HEK293 (cell line): ENCODE results near the gene DIP2C.

Experiments used
- CTCF ChIA-PET: fragments of 350-600 bp; formaldehyde crosslinking; extraction: SDS; loops from one replicate; lab custom pipeline; 2021; ENCODE audit warnings: antibody characterized with exemption; lab: Yijun Ruan, JAX
- POLR2A ChIA-PET: fragments of 300-600 bp; formaldehyde crosslinking; extraction: SDS; loops from one replicate; lab custom pipeline; 2020; ENCODE audit warnings: antibody characterized with exemption, inconsistent platforms; lab: Yijun Ruan, JAX
- H3K27ac ChIP-seq: fragments of 200-500 bp; sonication (Bioruptor generic); 2 replicates; pipeline ENCODE4 v1.5.1; 2014; ENCODE audit warnings: low read depth, low read length, control low read depth, inconsistent platforms; ENCODE audit errors: extremely low read depth
- H3K36me3 ChIP-seq, 2 experiments: fragments of 200-500 bp in 1 of 2; sonication (Bioruptor generic) in 1 of 2; 1 replicate in 1 of 2; 2 replicates in 1 of 2; pipeline ENCODE4 v1.5.1; 2014 to 2017; ENCODE audit warnings: inconsistent platforms in 2 of 2, low read length in 2 of 2; ENCODE audit not compliant: control insufficient read depth in 2 of 2, insufficient read depth in 1 of 2
- H3K4me1 ChIP-seq: fragments of 200-500 bp; sonication (Bioruptor generic); 2 replicates; pipeline ENCODE4 v1.5.1; 2014; ENCODE audit warnings: mild to moderate bottlenecking, low read length, inconsistent platforms; ENCODE audit not compliant: control insufficient read depth, insufficient read depth
- H3K4me3 ChIP-seq: 2 replicates; pipeline ENCODE4 v1.5.1; 2011; ENCODE audit warnings: low read depth, mild to moderate bottlenecking, control low read depth, low read length, moderate library complexity
- H3K9me3 ChIP-seq: fragments of 200-500 bp; sonication (Bioruptor generic); 2 replicates; pipeline ENCODE4 v1.5.1; 2014; ENCODE audit warnings: low read depth, low read length, inconsistent platforms; ENCODE audit not compliant: control insufficient read depth, insufficient read depth
- EGR2 ChIP-seq: fragments of 450-650 bp; formaldehyde crosslinking; IDR thresholded peaks from 2 replicates; pipeline ENCODE4 v1.5.1; 2016; ENCODE audit warnings: low read depth, missing biosample characterization, missing genetic modification characterization
- HOXD13 ChIP-seq: sonication (generic); formaldehyde crosslinking; IDR thresholded peaks from 2 replicates; pipeline ENCODE4 v1.8.0; 2022; ENCODE audit warnings: missing genetic modification reagents, borderline replicate concordance
- KLF9 ChIP-seq: fragments of 450-650 bp; formaldehyde crosslinking; IDR thresholded peaks from 2 replicates; pipeline ENCODE4 v1.5.1; 2016; ENCODE audit warnings: missing biosample characterization, missing genetic modification characterization, low read depth
- REPIN1 ChIP-seq: fragments of 450-650 bp; formaldehyde crosslinking; IDR thresholded peaks from 2 replicates; pipeline ENCODE4 v1.5.1; 2017; ENCODE audit warnings: missing biosample characterization, missing genetic modification characterization, low read depth
- SP7 ChIP-seq: fragments of 450-650 bp; formaldehyde crosslinking; IDR thresholded peaks from 2 replicates; pipeline ENCODE4 v1.5.1; 2016; ENCODE audit warnings: missing biosample characterization, missing genetic modification characterization
- ZBTB17 ChIP-seq: fragments of 450-650 bp; formaldehyde crosslinking; IDR thresholded peaks from 2 replicates; pipeline ENCODE4 v1.5.1; 2016; ENCODE audit warnings: missing biosample characterization, missing genetic modification characterization
- ZBTB21 ChIP-seq: fragments of 450-650 bp; formaldehyde crosslinking; IDR thresholded peaks from 2 replicates; pipeline ENCODE4 v1.5.1; 2017; ENCODE audit warnings: missing biosample characterization, missing genetic modification characterization
- ZNF114 ChIP-seq: fragments of 450-650 bp; formaldehyde crosslinking; IDR thresholded peaks from 2 replicates; pipeline ENCODE4 v1.5.0; 2017; ENCODE audit warnings: missing biosample characterization, missing genetic modification characterization
- ZNF157 ChIP-seq: fragments of 450-650 bp; formaldehyde crosslinking; IDR thresholded peaks from 2 replicates; pipeline ENCODE4 v1.5.1; 2016; ENCODE audit warnings: missing biosample characterization, missing genetic modification characterization
- ZNF202 ChIP-seq: fragments of 450-650 bp; formaldehyde crosslinking; IDR thresholded peaks from 2 replicates; pipeline ENCODE4 v1.5.1; 2016; ENCODE audit warnings: missing biosample characterization, missing genetic modification characterization, borderline replicate concordance
- ZNF26 ChIP-seq: fragments of 450-650 bp; formaldehyde crosslinking; IDR thresholded peaks from 2 replicates; pipeline ENCODE4 v1.5.1; 2016; ENCODE audit warnings: missing biosample characterization, missing genetic modification characterization
- ZNF514 ChIP-seq: fragments of 450-650 bp; formaldehyde crosslinking; IDR thresholded peaks from 2 replicates; pipeline ENCODE4 v1.5.1; 2016; ENCODE audit warnings: missing biosample characterization, missing genetic modification characterization
- ZNF571 ChIP-seq: fragments of 450-650 bp; formaldehyde crosslinking; IDR thresholded peaks from 2 replicates; pipeline ENCODE4 v1.5.0; 2017; ENCODE audit warnings: missing biosample characterization, missing genetic modification characterization
- ZNF585B ChIP-seq: fragments of 450-650 bp; formaldehyde crosslinking; IDR thresholded peaks from 2 replicates; pipeline ENCODE4 v1.5.1; 2016; ENCODE audit warnings: missing biosample characterization, missing genetic modification characterization
- ZNF704 ChIP-seq: fragments of 450-650 bp; formaldehyde crosslinking; IDR thresholded peaks from 2 replicates; pipeline ENCODE4 v1.5.1; 2016; ENCODE audit warnings: missing biosample characterization, missing genetic modification characterization
- ZNF792 ChIP-seq: fragments of 450-650 bp; formaldehyde crosslinking; IDR thresholded peaks from 2 replicates; pipeline ENCODE4 v1.5.1; 2016; ENCODE audit warnings: missing biosample characterization, missing genetic modification characterization
- TF ChIP-seq, protein P1 (sequence below): sonication (generic); formaldehyde crosslinking; IDR thresholded peaks from 2 replicates; pipeline ENCODE4 v1.8.1; 2022; ENCODE audit warnings: mild to moderate bottlenecking, moderate library complexity, missing genetic modification reagents
- TF ChIP-seq, protein P2 (sequence below): fragments of 450-650 bp; formaldehyde crosslinking; IDR thresholded peaks from 2 replicates; pipeline ENCODE4 v1.5.1; 2016; ENCODE audit warnings: missing biosample characterization, missing genetic modification characterization, borderline replicate concordance

The DIP2C gene

DNA sequence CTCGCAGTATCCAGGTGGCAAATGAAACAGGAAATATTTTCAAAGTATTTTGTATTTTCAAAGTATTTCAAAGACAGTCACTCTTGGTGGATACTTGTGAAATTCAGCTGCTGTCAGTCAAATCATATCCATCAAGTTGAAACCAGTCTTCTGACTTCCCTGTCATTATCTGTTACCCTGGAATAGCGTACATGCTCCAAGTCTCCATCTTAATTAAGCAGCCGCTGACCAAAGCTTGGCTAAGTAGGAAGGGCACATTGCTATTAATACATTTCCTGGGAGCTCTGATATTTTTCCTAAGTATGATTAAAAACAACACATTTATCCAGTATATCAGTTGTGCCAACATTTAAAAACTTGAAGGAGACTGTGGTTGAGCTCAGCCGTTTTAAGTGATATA, 442.0 kb downstream of the DIP2C start (continued):
- TF ChIP-seq ZNF704 (tag by site-specific recombination) (no peak), ZNF792 (no peak), ZBTB21 (no peak)
- TF ChIP-seq, all 188 proteins: peak for 0

DNA sequence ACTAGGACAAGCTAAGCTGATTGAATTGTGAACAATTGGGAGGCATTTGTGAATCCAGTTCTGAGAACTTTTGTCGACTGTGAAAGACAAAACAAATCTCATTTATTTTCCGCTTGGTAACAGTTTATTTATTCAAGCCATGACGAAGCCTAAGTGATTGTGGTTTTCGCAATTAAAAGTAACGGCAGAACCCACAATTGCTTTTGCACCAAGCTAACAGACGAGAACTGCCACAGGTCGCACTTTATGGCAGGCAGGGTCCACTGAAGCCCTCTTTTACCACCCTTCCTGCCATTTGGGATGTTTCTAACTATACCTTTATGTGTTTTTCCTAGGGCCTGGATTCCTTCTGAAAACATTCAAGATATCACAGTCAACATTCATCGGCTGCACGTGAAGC, 443.0 kb downstream of the DIP2C start:
- no peaks in the 10 kb centered on the region for H3K9me3 ChIP-seq
- ChIA-PET CTCF (no interaction called here), POLR2A (no interaction called here)
- no peak for TF ChIP-seq ZNF202 (tag by site-specific recombination)
- no peak for TF ChIP-seq SP7 (tag by site-specific recombination)
- no peak for TF ChIP-seq ZNF26 (tag by site-specific recombination)
- TF ChIP-seq ZNF114 (tag by site-specific recombination) = no peak
- TF ChIP-seq, protein P1, sequence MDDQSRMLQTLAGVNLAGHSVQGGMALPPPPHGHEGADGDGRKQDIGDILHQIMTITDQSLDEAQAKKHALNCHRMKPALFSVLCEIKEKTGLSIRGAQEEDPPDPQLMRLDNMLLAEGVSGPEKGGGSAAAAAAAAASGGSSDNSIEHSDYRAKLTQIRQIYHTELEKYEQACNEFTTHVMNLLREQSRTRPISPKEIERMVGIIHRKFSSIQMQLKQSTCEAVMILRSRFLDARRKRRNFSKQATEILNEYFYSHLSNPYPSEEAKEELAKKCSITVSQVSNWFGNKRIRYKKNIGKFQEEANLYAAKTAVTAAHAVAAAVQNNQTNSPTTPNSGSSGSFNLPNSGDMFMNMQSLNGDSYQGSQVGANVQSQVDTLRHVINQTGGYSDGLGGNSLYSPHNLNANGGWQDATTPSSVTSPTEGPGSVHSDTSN (CRISPR knock-in tag) = no peak
- TF ChIP-seq ZNF514 (tag by site-specific recombination) = no peak
- no peak for TF ChIP-seq ZNF157 (tag by site-specific recombination)
- TF ChIP-seq ZNF585B (tag by site-specific recombination) = no peak
- no peak for TF ChIP-seq ZBTB17
- no peak for TF ChIP-seq ZNF571
- no peak for TF ChIP-seq HOXD13
- no peak for TF ChIP-seq KLF9
- no peak for TF ChIP-seq EGR2 (tag by site-specific recombination)
- TF ChIP-seq, protein P2, sequence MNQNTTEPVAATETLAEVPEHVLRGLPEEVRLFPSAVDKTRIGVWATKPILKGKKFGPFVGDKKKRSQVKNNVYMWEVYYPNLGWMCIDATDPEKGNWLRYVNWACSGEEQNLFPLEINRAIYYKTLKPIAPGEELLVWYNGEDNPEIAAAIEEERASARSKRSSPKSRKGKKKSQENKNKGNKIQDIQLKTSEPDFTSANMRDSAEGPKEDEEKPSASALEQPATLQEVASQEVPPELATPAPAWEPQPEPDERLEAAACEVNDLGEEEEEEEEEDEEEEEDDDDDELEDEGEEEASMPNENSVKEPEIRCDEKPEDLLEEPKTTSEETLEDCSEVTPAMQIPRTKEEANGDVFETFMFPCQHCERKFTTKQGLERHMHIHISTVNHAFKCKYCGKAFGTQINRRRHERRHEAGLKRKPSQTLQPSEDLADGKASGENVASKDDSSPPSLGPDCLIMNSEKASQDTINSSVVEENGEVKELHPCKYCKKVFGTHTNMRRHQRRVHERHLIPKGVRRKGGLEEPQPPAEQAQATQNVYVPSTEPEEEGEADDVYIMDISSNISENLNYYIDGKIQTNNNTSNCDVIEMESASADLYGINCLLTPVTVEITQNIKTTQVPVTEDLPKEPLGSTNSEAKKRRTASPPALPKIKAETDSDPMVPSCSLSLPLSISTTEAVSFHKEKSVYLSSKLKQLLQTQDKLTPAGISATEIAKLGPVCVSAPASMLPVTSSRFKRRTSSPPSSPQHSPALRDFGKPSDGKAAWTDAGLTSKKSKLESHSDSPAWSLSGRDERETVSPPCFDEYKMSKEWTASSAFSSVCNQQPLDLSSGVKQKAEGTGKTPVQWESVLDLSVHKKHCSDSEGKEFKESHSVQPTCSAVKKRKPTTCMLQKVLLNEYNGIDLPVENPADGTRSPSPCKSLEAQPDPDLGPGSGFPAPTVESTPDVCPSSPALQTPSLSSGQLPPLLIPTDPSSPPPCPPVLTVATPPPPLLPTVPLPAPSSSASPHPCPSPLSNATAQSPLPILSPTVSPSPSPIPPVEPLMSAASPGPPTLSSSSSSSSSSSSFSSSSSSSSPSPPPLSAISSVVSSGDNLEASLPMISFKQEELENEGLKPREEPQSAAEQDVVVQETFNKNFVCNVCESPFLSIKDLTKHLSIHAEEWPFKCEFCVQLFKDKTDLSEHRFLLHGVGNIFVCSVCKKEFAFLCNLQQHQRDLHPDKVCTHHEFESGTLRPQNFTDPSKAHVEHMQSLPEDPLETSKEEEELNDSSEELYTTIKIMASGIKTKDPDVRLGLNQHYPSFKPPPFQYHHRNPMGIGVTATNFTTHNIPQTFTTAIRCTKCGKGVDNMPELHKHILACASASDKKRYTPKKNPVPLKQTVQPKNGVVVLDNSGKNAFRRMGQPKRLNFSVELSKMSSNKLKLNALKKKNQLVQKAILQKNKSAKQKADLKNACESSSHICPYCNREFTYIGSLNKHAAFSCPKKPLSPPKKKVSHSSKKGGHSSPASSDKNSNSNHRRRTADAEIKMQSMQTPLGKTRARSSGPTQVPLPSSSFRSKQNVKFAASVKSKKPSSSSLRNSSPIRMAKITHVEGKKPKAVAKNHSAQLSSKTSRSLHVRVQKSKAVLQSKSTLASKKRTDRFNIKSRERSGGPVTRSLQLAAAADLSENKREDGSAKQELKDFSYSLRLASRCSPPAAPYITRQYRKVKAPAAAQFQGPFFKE (tag by site-specific recombination) = no peak
- no peak for TF ChIP-seq REPIN1 (tag by site-specific recombination)
- H3K27ac ChIP-seq = no peak overlapping the region
- peaks cover 28 to 52% of the 10 kb centered on the region in 2 experiments for H3K36me3 ChIP-seq
- no peak overlapping the region for H3K4me3 ChIP-seq
- no peaks in the 10 kb centered on the region for H3K4me1 ChIP-seq
